ENCODE results near the gene DENND5B. TPM values are rescaled to one million over a fixed set of nuclear protein-coding genes. Genes with fewer than 3 reads are reported as not detected.

The DENND5B gene
- total and polyA plus RNA-seq, 2 of the 4 experiments (the other 2 are of a cell fraction), result 5.5 to 13.4 TPM

GRCh38 chr12:31583878-31584277 lies 7.1 kb downstream of the DENND5B start:
- Histone ChIP-seq H4K91ac (ENCODE audit: insufficient read depth, low read depth, low read length) (peak overlapping the region; percentile 58; the same call in 1 of the 2 replicates), H2BK120ac (ENCODE audit: low read depth, low read length) (peak overlapping the region; percentile 36; the same call in 1 of the 2 replicates), H2AK9ac (replicated peaks; ENCODE audit: low read depth, low read length, poor library complexity) (no peak overlapping the region), H3K18ac (ENCODE audit: low read depth, low read length) (no peak overlapping the region), H3K9ac (ENCODE audit: low read depth, low read length) (no peak overlapping the region), H2AFZ (replicated peaks; ENCODE audit: low read length, poor library complexity) (no peak overlapping the region), H3K14ac (replicated peaks; ENCODE audit: low read depth, low read length) (no peak overlapping the region), H4K8ac (ENCODE audit: low read depth in 2 of 2, low read length in 2 of 2) (no peak overlapping the region), H3K9me1 (ENCODE audit: insufficient read depth, low read length) (peaks cover 4% of the 10 kb centered on the region; the same call in 1 of the 2 replicates), H3K4me3 (ENCODE audit: insufficient read depth, low read depth, low read length) (no peak overlapping the region), H3K4me2 (ENCODE audit: low read depth, low read length) (no peak overlapping the region), H3K79me1 (ENCODE audit: low read depth in 1 of 2, low read length in 2 of 2) (peaks cover 32 to 78% of the 10 kb centered on the region in 2 experiments), H3K4me1 (ENCODE audit: control insufficient read depth, insufficient read depth, low read length) (peaks cover 9% of the 10 kb centered on the region), H2BK20ac (ENCODE audit: low read depth, low read length) (peak overlapping the region; percentile 34; the same call in 1 of the 2 replicates), H4K20me1 (ENCODE audit: insufficient read depth, low read length) (no peaks in the 10 kb centered on the region; the same call in 1 of the 2 replicates), H3K27ac (ENCODE audit: insufficient read depth, low read length) (no peak overlapping the region), H3K9me3 (ENCODE audit: control insufficient read depth, insufficient read depth, low read length) (no peaks in the 10 kb centered on the region), H2BK15ac (ENCODE audit: low read depth, low read length) (peak overlapping the region; percentile 34; the same call in 1 of the 3 replicates), H2BK5ac (ENCODE audit: low read depth, low read length, poor library complexity, severe bottlenecking) (no peak overlapping the region), H3K36me3 (ENCODE audit: control insufficient read depth, insufficient read depth, low read length) (no peaks in the 10 kb centered on the region), H2AK5ac (ENCODE audit: low read depth, low read length) (no peak overlapping the region), H3K27me3 (ENCODE audit: control insufficient read depth, insufficient read depth, low read length) (no peaks in the 10 kb centered on the region), H4K5ac (ENCODE audit: low read depth, low read length) (no peak overlapping the region), H3K23ac (ENCODE audit: low read depth, low read length) (no peak overlapping the region), H3K56ac (ENCODE audit: extremely low read depth, insufficient read depth, low read length) (no peak overlapping the region), H3K4ac (ENCODE audit: low read depth, low read length) (peak overlapping the region; percentile 62)
- CTCF ChIA-PET, result interaction anchor here (0.5 kb wide), 1 partner anchor 221 kb away, joined by 3 read pairs; no protein-coding TSS in a partner anchor
- dilution Hi-C loops (cut with HindIII; ENCODE audit: low sequenced_read_pairs, unreplicated experiment) (no loop called here), in situ Hi-C loops (cut with MboI; ENCODE audit: low sequenced_read_pairs) (loop anchor here (10.0 to 25.0 kb wide), 2 partner anchors 49 to 147 kb away; no protein-coding TSS in a partner anchor), intact Hi-C loops (cut with micrococcal nuclease) (no loop called here)
- POLR2A ChIA-PET (ENCODE audit: unreplicated experiment), result no interaction called here
- TF ChIP-seq SMC3 (IDR thresholded peaks at IDR 0.05; ENCODE audit: low read depth, low read length) (no peak), USF2 (IDR thresholded peaks at IDR 0.05; ENCODE audit: low read depth, low read length) (no peak)
- ATAC-seq (ENCODE audit: low read depth), result no peak
- no peak for DNase-seq
- WGBS, 2 experiments (ENCODE audit: extremely low coverage in 2 of 2, insufficient read length in 1 of 2), result no CpG with 5 or more reads among the region's 2 CpGs
- BruUV-seq (replicated peaks), result no TSS peak

Measured in IMR-90 (cell line).